ENCODE data around the gene NECTIN2. TPM values are rescaled to one million over a fixed set of nuclear protein-coding genes. Genes with fewer than 3 reads are reported as not detected.

The NECTIN2 gene
- polyA plus RNA-seq, 1 experiment = 80.2 TPM

DNA sequence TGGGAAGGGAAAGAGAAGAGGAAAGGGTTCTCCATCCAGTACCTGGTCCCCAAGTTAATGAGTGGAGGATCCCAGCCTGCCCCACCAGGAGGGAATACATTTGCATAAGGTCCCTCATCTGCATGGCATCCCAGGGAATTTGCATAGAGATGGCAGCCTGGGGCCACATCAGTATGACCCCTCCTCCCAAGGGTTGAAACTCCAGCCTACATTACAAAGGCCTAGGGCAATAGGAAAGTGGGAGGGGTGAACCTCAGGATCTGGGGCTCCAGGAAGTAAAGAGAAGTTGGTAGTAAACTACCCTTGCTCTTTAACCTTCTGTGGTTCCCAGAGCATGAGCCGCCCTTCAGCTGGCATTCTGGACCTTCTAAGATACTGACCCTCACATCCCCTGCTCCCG lies 6.8 kb upstream of the NECTIN2 start:
- Histone ChIP-seq H3K27me3 (ENCODE audit: control insufficient read depth, insufficient read depth, low read length) (peaks cover 2% of the 10 kb centered on the region), H3K27ac (ENCODE audit: low read depth, low read length) (no peak overlapping the region), H3K4me3 (ENCODE audit: low read depth, low read length) (no peak overlapping the region), H3K9me3 (ENCODE audit: control insufficient read depth, insufficient read depth, low read length) (no peaks in the 10 kb centered on the region)
- ChIA-PET POLR2A (interaction anchor here (0.6 kb wide), 1 partner anchor 29 kb away, joined by 5 read pairs; no protein-coding TSS in a partner anchor), CTCF (no interaction called here)
- no peak for DNase-seq (ENCODE audit: low read depth, low spot score)
- no peak for TF ChIP-seq CTCF (IDR thresholded peaks at IDR 0.05; ENCODE audit: low read depth, low read length)

DNA sequence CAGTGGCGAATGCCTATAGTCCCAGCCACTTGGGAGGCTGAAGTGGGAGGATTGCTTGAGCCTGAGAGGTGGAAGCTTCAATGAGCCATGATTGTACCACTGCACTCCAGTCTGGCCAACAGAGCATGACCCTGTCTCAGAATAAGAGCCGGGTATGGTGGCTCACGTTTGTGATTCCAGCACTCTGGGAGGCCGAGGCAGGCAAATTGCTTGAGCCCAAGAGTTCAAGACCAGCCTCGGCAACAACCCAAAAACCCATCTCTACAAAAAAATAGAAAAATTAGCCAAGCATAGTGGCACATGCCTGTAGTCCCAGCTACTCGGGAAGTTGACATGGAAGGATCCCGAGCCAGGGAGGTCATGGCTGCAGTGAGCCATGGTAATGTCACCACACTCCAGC lies 5.3 kb upstream of the NECTIN2 start:
- Histone ChIP-seq H3K27me3 (ENCODE audit: control insufficient read depth, insufficient read depth, low read length) (peaks cover 2% of the 10 kb centered on the region), H3K4me3 (ENCODE audit: low read depth, low read length) (no peak overlapping the region), H3K9me3 (ENCODE audit: control insufficient read depth, insufficient read depth, low read length) (no peaks in the 10 kb centered on the region), H3K27ac (ENCODE audit: low read depth, low read length) (no peak overlapping the region)
- no peak for DNase-seq (ENCODE audit: low read depth, low spot score)
- CTCF ChIA-PET = interaction anchor here (0.7 to 1.5 kb wide), 2 partner anchors 164 to 186 kb away, joined by 3 read pairs; no protein-coding TSS in a partner anchor
- POLR2A ChIA-PET = interaction anchor here (0.6 to 0.7 kb wide), 2 partner anchors 49 to 1116 kb away, joined by 3 to 7 read pairs; no protein-coding TSS in a partner anchor
- no peak for TF ChIP-seq CTCF (IDR thresholded peaks at IDR 0.05; ENCODE audit: low read depth, low read length)

- Histone ChIP-seq H3K27ac (ENCODE audit: low read depth, low read length) (no peak overlapping the region), H3K27me3 (ENCODE audit: control insufficient read depth, insufficient read depth, low read length) (peaks cover 2% of the 10 kb centered on the region), H3K9me3 (ENCODE audit: control insufficient read depth, insufficient read depth, low read length) (no peaks in the 10 kb centered on the region), H3K4me3 (ENCODE audit: low read depth, low read length) (no peak overlapping the region)
- POLR2A ChIA-PET = interaction anchor here (0.6 to 0.7 kb wide), 2 partner anchors 19 to 49 kb away, joined by 3 read pairs; no protein-coding TSS in a partner anchor
- no peak for DNase-seq (ENCODE audit: low read depth, low spot score)
- CTCF ChIA-PET = interaction anchor here (0.7 to 1.5 kb wide), 2 partner anchors 164 to 187 kb away, joined by 3 read pairs; no protein-coding TSS in a partner anchor
- TF ChIP-seq CTCF (IDR thresholded peaks at IDR 0.05; ENCODE audit: low read depth, low read length) = no peak
These were observed 4.9 kb upstream of the NECTIN2 start for GRCh38 chr19:44841231-44841630.

DNA sequence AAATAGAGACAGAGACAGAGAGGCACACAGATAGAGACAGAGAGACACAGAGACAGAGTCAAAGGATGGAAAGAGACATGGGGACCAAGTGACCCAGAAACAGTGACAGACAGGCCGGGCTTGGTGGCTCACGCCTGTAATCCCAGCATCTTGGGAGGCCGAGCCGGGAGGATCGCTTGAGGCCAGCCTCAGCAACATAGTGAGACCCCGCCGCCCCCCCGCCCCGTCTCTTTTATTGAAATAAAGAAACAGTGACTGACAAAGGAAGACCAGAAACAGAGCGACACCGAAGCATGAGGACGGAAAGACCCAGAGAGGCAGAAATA lies 848 bp upstream of the NECTIN2 start:
- POLR2A ChIA-PET = interaction anchor here (0.6 to 1.3 kb wide), 5 partner anchors 18 to 174 kb away, joined by 3 to 7 read pairs (median 4); partner anchors contain the start of gene CEACAM19

More for the DNA sequence above, 848 bp upstream of the NECTIN2 start:
- TF ChIP-seq CTCF (IDR thresholded peaks at IDR 0.05; ENCODE audit: low read depth, low read length) = no peak
- Histone ChIP-seq H3K9me3 (ENCODE audit: control insufficient read depth, insufficient read depth, low read length) (no peaks in the 10 kb centered on the region), H3K4me3 (ENCODE audit: low read depth, low read length) (peak overlapping the region; percentile 78), H3K27ac (ENCODE audit: low read depth, low read length) (peak overlapping the region; percentile 68), H3K27me3 (ENCODE audit: control insufficient read depth, insufficient read depth, low read length) (no peaks in the 10 kb centered on the region)
- DNase-seq (ENCODE audit: low read depth, low spot score) = no peak
- CTCF ChIA-PET = interaction anchor here (0.8 to 1.4 kb wide), 8 partner anchors 14 to 122 kb away, joined by 4 to 32 read pairs (median 10); no protein-coding TSS in a partner anchor

All from AG04450 (cell line).